ENCODE data around the gene TSFM. TPM values are rescaled to one million over a fixed set of nuclear protein-coding genes. Genes with fewer than 3 reads are reported as not detected.

TSFM gene
- total and polyA plus RNA-seq, 9 of the 15 experiments (the other 6 are each of a cell fraction or from before 2014, with no cell fraction given) = 44.6 to 198 (median 60.2) TPM

GRCh38 chr12:57744777-57745484, 37.7 kb upstream of the TSFM start, which contains the start of gene TSPAN31 (continued):
- TF ChIP-seq MNT (conservative IDR thresholded peaks at IDR 0.05) (peak; percentile 29 to 50), CBX3 (IDR thresholded peaks at IDR 0.05; ENCODE audit: borderline replicate concordance in 1 of 2, low read length in 2 of 2) (no peak), ZNF75A (CRISPR knock-in tag; IDR thresholded peaks at IDR 0.05) (no peak), RBFOX2 (IDR thresholded peaks at IDR 0.05; ENCODE audit: low read depth, low read length) (peak; percentile 70), E2F8 (IDR thresholded peaks at IDR 0.05; ENCODE audit: low read depth, partially characterized antibody) (peak; percentile 39), YBX1 (IDR thresholded peaks at IDR 0.05) (no peak), KDM5B (IDR thresholded peaks at IDR 0.05; ENCODE audit: insufficient replicate concordance, low read depth, low read length) (peak; percentile 53), L3MBTL2 (IDR thresholded peaks at IDR 0.05) (peak; percentile 15; the same call in 1 of the 2 replicates), CBFA2T2 (conservative IDR thresholded peaks at IDR 0.05) (no peak), CEBPG (CRISPR knock-in tag; IDR thresholded peaks at IDR 0.05) (peak; percentile 50; the same call in 1 of the 2 replicates), CEBPG (tag; conservative IDR thresholded peaks at IDR 0.05 in 1 of 2, IDR thresholded peaks at IDR 0.05 in 1 of 2) (peak; percentile 83 to 93), PBX2 (CRISPR knock-in tag; IDR thresholded peaks at IDR 0.05; ENCODE audit: low read depth) (peak; percentile 92), PBX2 (tag; conservative IDR thresholded peaks at IDR 0.05; ENCODE audit: low read depth) (peak; percentile 98), GABPA (tag; conservative IDR thresholded peaks at IDR 0.05; ENCODE audit: low read depth) (peak; percentile 91), NRF1 (conservative IDR thresholded peaks at IDR 0.05 in 1 of 2, IDR thresholded peaks at IDR 0.05 in 1 of 2) (peak; percentile 85 to 88), HSF4 (CRISPR knock-in tag; IDR thresholded peaks at IDR 0.05; ENCODE audit: borderline replicate concordance) (no peak), NUFIP1 (IDR thresholded peaks at IDR 0.05; ENCODE audit: partially characterized antibody) (no peak), ZFX (CRISPR knock-in tag; IDR thresholded peaks at IDR 0.05) (peak; percentile 58), TEAD4 (IDR thresholded peaks at IDR 0.05; ENCODE audit: low read length) (no peak), TEAD4 (CRISPR knock-in tag; IDR thresholded peaks at IDR 0.05; ENCODE audit: borderline replicate concordance) (no peak), JUNB (CRISPR knock-in tag; conservative IDR thresholded peaks at IDR 0.05) (0 out of 2 replicates have a peak, but pooled peaks have one; percentile 54), OTX1 (CRISPR knock-in tag; IDR thresholded peaks at IDR 0.05) (peak; percentile 62; the same call in 1 of the 2 replicates)

Measured in K562 (cell line).